Measurements from ENCODE around the gene TSC2. TPM values are rescaled to one million over a fixed set of nuclear protein-coding genes. Genes with fewer than 3 reads are reported as not detected.
"Not testable (repeated sequence)": the region's sequence is repeated elsewhere in the genome, so short reads cannot be mapped to it uniquely, and the experiment has no call there.

TSC2 gene
- total RNA-seq, 1 donor from 2014 or later: 88.3 TPM

GRCh38 chr16:2030036-2030435 is 17.7 kb upstream of the TSC2 start:
- DNase-seq (ENCODE audit: low spot score): no peak

GRCh38 chr16:2031081-2031577 is 16.7 kb upstream of the TSC2 start:
- no peak for DNase-seq (ENCODE audit: low spot score)

GRCh38 chr16:2032285-2033056 is 15.3 kb upstream of the TSC2 start:
- no peak for DNase-seq (ENCODE audit: low spot score)

- no peak for DNase-seq (ENCODE audit: low spot score)
Observed at GRCh38 chr16:2033057-2033908, 14.5 kb upstream of the TSC2 start.

GRCh38 chr16:2033909-2034695 is 13.7 kb upstream of the TSC2 start:
- not testable (repeated sequence) for DNase-seq (ENCODE audit: low spot score)

GRCh38 chr16:2034696-2035430 is 12.9 kb upstream of the TSC2 start:
- DNase-seq (ENCODE audit: low spot score): no peak

- no peak for DNase-seq (ENCODE audit: low spot score)
Observed at GRCh38 chr16:2035431-2036199, 12.2 kb upstream of the TSC2 start.

GRCh38 chr16:2036200-2036966 is 11.4 kb upstream of the TSC2 start:
- DNase-seq (ENCODE audit: low spot score): no peak

- DNase-seq (ENCODE audit: low spot score): no peak
Observed at GRCh38 chr16:2037115-2037514, 10.7 kb upstream of the TSC2 start.

GRCh38 chr16:2037647-2038381 is 10.0 kb upstream of the TSC2 start:
- DNase-seq (ENCODE audit: low spot score): no peak

- DNase-seq (ENCODE audit: low spot score): no peak
Observed at GRCh38 chr16:2038382-2039231, 9.2 kb upstream of the TSC2 start.

GRCh38 chr16:2039274-2040031 is 8.3 kb upstream of the TSC2 start:
- DNase-seq (ENCODE audit: low spot score): no peak

- DNase-seq (ENCODE audit: low spot score): no peak
Observed at GRCh38 chr16:2040041-2040786, 7.6 kb upstream of the TSC2 start.

- no peak for DNase-seq (ENCODE audit: low spot score)
Observed at GRCh38 chr16:2040787-2041522, 6.8 kb upstream of the TSC2 start.

Measured in mesenteric fat pad (tissue), 1 donor.